DMS79 treated with DMSO at 0.1 percent for 48 hours (cell line): ENCODE data around the gene SLC35G4.
"Not testable (repeated sequence)": the region's sequence is repeated elsewhere in the genome, so short reads cannot be mapped to it uniquely, and the experiment has no call there.

ENCODE experiments used
- DNase-seq: peaks from one replicate; lab custom pipeline; 2025; lab: John Stamatoyannopoulos, UW

The SLC35G4 gene

DNA sequence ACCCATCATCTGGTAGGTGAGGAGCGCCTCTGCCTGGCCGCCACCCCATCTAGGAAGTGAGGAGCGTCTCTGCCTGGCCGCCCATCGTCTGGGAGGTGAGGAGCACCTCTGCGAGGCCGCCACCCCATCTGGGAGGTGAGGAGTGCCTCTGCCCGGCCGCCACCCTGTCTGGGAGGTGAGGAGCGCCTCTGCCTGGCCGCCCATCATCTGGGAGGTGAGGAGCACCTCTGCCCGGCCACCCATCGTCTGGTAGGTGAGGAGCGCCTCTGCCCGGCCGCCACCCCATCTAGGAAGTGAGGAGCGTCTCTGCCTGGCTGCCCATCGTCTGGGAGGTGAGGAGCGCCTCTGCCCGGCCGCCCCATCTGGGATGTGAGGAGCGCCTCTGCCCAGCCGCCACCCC, 4.2 kb downstream of the SLC35G4 start:
- DNase-seq: not testable (repeated sequence)

DNA sequence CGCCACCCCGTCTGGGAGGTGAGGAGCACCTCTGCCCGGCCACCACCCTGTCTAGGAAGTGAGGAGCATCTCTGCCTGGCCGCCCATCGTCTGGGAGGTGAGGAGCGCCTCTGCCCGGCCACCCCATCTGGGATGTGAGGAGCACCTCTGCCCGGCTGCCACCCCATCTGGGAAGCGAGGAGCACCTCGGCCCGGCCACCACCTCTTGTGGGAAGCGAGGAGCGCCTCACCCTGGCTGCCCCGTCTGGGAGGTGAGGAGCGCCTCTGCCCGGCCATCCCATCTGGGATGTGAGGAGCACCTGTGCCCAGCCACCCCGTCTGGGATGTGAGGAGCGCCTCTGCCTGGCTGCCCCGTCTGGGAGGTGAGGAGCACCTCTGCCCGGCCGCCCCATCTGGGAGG, 4.6 kb downstream of the SLC35G4 start:
- not testable (repeated sequence) for DNase-seq

DNA sequence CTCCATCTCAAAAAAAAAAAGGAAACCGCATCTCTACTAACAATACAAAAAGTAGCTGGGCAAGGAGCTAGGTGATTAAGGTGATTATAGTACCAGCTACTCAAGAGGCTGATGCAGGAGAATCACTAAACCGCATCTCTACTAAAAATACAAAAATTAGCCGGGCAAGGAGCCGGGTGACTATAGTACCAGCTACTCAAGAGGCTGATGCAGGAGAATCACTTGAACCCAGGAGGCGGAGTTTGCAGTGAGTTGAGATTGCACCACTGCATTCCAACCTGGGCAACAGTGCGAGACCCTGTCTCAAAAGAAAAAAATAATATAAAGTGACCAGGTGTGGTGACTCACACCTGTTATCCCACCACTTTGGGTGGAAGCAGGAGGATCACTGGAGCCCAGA, 5.6 kb downstream of the SLC35G4 start:
- not testable (repeated sequence) for DNase-seq

DNA sequence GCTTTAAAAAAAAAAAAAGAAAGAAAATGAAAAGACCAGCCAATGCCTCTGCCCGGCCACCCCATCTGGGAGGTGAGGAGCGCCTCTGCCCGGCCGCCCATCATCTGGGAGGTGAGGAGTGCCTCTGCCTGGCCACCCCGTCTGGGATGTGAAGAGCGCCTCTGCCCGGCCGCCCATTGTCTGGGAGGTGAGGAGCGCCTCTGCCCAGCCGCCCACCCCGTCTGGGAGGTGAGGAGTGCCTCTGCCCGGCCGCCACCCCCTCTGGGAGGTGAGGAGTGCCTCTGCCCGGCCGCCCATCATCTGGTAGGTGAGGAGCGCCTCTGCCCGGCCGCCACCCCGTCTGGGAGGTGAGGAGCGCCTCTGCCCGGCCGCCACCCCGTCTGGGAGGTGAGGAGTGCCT, 37.9 kb downstream of the SLC35G4 start:
- DNase-seq: not testable (repeated sequence)

DNA sequence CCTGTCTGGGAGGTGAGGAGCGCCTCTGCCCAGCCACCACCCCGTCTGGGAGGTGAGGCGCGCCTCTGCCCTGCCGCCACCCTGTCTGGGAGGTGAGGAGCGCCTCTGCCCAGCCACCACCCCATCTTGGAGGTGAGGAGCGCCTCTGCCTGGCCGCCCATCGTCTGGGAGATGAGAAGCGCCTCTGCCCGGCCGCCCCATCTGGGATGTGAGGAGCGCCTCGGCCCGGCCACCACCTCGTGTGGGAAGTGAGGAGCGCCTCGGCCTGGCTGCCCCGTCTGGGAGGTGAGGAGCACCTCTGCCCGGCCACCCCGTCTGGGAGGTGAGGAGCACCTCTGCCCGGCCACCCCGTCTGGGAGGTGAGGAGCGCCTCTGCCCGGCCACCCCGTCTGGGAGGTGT, 38.4 kb downstream of the SLC35G4 start:
- DNase-seq: not testable (repeated sequence)

DNA sequence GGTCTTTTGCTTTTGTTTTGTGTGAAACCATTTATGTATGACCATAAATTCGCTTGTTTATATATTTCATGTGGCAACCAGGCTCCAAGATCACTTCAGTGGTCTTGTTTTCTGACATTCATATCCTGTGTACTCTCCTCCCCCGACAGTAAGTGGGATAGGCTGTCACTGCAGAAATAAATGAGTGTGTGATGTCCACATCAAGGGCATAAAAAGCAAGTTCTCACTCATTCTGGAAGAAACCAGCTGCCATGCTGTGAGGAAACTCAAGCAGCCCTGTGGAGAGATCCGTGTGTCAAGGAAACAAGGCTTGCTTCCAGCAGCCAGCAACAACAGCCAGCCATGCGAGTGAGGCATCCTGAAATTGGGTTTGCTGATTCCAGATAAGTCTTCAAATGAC, 40.4 kb downstream of the SLC35G4 start:
- no peak for DNase-seq

DNA sequence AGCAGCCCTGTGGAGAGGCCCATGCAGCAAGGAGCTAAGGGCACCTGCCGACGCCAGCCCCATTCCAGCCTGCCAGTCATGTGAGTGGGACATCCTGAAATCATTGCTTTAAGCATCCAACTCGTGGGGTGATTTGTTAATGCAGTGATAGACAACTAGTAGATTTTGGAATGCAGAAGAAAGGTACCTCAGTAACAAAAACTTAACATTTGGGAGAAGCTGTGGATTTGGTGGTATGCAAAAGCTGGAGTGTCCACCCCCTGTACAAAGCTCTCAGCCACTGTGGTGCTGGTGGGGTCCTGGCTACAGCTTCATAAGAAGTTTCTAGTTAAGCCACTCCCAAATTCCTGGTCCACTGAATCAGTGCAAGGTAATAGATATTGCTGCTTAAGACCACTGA, 42.5 kb downstream of the SLC35G4 start:
- DNase-seq: no peak

DNA sequence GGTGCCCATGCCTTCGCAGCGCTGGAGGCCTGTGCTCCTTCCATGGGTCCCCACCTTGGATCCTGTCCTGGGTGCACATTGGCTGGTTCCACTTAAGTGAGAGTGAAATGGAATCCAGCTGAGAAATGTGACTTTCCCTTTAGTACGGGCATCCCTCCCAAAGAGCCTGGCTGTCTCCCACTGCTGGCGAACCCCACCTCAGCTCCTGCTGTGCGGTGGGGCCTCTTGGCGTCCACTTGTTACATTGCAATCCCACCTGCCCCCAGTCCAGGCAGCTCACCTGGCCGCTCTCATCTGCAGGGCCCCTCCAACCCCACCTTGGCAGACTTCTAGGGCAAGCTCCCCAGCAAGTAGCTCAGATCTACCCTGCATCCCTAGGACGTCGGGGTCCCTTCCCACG, 44.1 kb downstream of the SLC35G4 start:
- no peak for DNase-seq

DNA sequence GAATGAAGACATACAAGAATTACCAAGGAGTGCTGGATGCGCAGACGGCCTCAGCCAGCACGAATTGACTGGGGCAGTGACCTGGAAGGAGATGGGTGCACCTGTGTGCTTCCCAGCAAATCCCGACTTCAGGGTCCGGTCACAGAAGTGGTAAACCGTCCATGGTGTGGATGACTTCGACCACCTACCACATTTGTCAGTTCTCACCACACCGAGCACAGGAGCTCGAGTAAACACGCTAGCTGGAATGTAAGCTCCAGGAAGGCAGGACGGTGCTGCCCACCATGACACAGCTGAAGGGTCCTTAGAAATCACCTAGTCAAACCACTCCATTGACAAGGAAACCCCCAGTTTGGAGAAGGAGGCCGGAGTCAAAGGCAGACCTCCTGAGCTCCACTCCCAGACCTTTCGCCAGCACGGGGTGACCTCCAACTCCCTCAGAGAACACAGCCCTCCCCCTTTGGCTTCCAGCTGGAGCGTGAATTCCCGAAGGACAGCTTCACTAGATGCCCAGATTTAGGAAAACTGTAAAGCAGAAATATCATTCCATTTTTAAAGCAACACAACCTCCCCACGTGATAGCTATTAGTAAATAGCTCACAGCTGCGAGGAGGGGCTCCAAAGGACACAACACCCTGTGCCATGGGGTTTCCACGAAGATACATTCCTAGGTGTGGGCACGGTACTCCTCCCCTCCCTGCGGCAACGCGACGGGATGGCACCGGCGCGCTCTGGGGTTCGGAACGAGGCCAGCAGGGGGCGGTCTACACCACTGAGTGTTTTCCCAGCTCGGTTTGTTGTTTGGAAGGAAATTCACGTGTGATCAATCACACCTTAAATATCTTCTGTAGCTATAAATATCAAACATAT, 45.6 kb downstream of the SLC35G4 start:
- DNase-seq: no peak

DNA sequence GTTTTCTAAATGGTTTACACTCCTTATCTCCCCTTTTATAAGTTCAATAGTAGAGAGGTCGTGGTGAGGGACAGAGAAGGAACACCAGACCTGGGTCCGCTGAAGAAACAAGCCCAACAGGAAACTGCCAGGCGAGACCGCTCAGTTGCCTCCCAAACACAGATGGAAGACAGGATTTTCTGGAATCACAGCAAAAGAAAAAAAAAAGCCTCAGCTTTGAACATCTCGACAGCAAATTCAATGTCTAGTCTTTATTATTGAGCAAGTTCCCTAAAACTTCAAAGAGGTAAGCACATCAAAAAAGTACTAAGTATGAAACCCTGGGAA, 46.2 kb downstream of the SLC35G4 start:
- DNase-seq: no peak

DNA sequence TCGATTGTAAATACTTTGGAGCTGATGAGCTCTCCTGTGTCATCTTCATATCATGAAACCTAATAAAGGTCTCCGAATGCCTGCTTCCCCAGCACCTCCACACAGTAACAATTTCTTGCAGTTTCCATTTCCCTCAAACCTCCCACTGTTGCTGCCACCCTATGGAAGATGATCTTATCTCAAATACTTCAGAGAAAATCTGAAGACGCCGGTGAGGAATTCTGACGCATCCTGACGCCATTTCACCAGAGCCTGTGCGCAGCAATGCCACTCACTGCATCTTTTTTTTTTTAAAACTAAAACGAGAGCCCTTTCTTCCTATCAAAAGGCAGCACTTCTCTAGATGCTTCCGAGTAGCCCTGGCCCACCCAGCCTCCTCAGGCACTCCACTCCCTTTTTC, 47.8 kb downstream of the SLC35G4 start:
- no peak for DNase-seq

DNA sequence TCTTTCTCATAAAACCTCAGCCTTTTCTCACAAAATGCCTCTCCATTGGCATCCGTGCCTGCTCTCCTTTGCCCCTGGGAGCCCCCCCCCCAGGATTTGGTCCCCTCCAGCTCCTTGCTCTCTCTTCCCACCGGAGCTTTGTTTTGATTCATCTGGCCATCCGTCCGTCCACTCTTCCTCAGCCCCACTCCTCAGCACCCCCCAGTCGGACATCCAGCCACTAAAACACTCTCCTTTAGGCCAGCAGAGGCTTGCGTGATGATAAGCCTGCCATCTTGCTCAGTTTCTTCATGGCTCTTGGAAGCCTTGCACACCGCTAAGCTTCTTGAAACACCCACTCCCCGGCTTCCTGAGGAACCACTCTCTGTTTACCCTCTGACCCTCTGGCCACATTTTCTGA, 48.2 kb downstream of the SLC35G4 start:
- DNase-seq: no peak

DNA sequence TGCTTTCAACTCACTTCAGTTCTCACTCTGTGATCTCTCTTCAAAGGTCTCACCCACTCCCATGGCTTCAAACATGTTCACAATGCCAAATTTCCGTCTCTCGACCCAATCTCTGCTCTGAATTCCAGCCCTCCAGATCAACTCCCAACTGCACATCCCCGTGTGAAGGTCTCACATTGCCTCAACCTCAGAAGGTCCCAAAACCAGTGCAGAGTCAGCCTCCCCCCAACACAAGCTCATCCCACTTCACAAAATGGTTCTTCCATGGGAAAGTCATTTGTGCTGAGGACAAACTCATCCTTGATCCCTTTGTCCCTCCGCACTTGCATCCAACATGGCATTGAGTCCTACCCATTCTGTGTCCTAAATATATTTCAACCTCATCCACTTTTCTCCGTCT, 48.6 kb downstream of the SLC35G4 start:
- no peak for DNase-seq

DNA sequence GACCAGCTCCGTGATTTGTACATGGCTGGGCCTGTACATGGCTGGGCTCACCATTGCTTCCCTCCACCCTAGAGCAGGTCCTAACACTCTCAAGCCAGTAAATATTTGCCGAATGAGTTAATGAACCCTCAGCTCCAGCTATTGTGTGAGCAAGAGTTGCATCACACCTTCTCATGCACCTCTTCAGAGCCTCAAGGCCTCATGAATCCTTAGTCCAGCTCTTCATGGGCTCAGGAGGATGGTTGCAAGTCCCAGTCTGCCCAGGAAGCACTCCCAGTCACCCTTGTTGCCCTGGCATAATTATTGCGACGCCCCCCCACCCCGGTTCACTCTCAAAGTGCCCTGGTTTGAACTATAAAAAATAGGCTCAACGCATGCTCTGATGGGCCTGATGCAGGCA, 49.6 kb downstream of the SLC35G4 start:
- no peak for DNase-seq
